GM23338 (cell line): ENCODE results near the gene BCAS1. TPM values are rescaled to one million over a fixed set of nuclear protein-coding genes. Genes with fewer than 3 reads are reported as not detected.

Experiments used
- ATAC-seq: fragments of 200-7000 bp; cut with Tn5 transposase; 3 replicates; pipeline ENCODE4 v1.9.1; 2020
- DNase-seq: peaks from one replicate; pipeline ENCODE4 v3.0.0-alpha.2; 2015; ENCODE audit warnings: low spot score
- H2AFZ ChIP-seq: fragments of 200-600 bp; sonication (generic); 2 replicates; pipeline ENCODE4 v1.8.0; 2016; ENCODE audit warnings: antibody characterized with exemption, mild to moderate bottlenecking, moderate library complexity
- H3F3A ChIP-seq: fragments of 200-600 bp; sonication (generic); replicated peaks from 2 replicates; pipeline ENCODE4 v1.8.0; 2017; ENCODE audit warnings: antibody characterized with exemption, mixed run types, low read depth
- H3K27ac ChIP-seq: fragments of 200-600 bp; sonication (generic); 2 replicates; pipeline ENCODE4 v1.6.1; 2016; ENCODE audit warnings: low read depth
- H3K27me3 ChIP-seq: fragments of 200-600 bp; sonication (generic); 2 replicates; pipeline ENCODE4 v1.8.0; 2016; ENCODE audit warnings: mild to moderate bottlenecking, mixed run types, moderate library complexity; ENCODE audit not compliant: insufficient read depth
- H3K36me3 ChIP-seq: fragments of 200-600 bp; sonication (generic); 2 replicates; pipeline ENCODE4 v1.8.0; 2016; ENCODE audit warnings: mild to moderate bottlenecking; ENCODE audit not compliant: insufficient read depth
- H3K4me1 ChIP-seq: fragments of 200-600 bp; sonication (generic); 2 replicates; pipeline ENCODE4 v1.8.0; 2016; ENCODE audit warnings: mild to moderate bottlenecking, moderate library complexity; ENCODE audit not compliant: insufficient read depth
- H3K4me2 ChIP-seq: fragments of 200-600 bp; sonication (generic); 2 replicates; pipeline ENCODE4 v1.7.1; 2017; ENCODE audit warnings: mixed run types
- H3K4me3 ChIP-seq: fragments of 200-600 bp; sonication (generic); 2 replicates; pipeline ENCODE4 v1.6.1; 2016; ENCODE audit warnings: mixed run types
- H3K79me2 ChIP-seq: fragments of 200-600 bp; sonication (generic); replicated peaks from 2 replicates; pipeline ENCODE4 v1.8.0; 2017; ENCODE audit warnings: mild to moderate bottlenecking; ENCODE audit not compliant: insufficient read depth
- H3K9me2 ChIP-seq: fragments of 200-600 bp; sonication (generic); 2 replicates; pipeline ENCODE4 v1.8.0; 2017; ENCODE audit not compliant: insufficient read depth
- H4K20me1 ChIP-seq: fragments of 200-600 bp; sonication (generic); replicated peaks from 2 replicates; pipeline ENCODE4 v1.8.0; 2017; ENCODE audit warnings: mild to moderate bottlenecking; ENCODE audit not compliant: insufficient read depth
- H3K27ac Mint-ChIP-seq: 2 replicates; pipeline ENCODE4 v1.8.0; 2020; ENCODE audit warnings: inconsistent platforms, mild to moderate bottlenecking, moderate library complexity, mixed read lengths
- H3K27me3 Mint-ChIP-seq: 3 replicates; pipeline ENCODE4 v1.8.0; 2022; ENCODE audit warnings: low read depth, mild to moderate bottlenecking, moderate library complexity, mixed read lengths, inconsistent platforms; ENCODE audit not compliant: insufficient read depth, poor library complexity
- H3K36me3 Mint-ChIP-seq: 3 replicates; pipeline ENCODE4 v1.8.0; 2021; ENCODE audit warnings: low read depth, mild to moderate bottlenecking, inconsistent platforms, moderate library complexity, mixed read lengths
- H3K4me1 Mint-ChIP-seq: 3 replicates; pipeline ENCODE4 v1.8.0; 2020; ENCODE audit warnings: mild to moderate bottlenecking, inconsistent platforms, mixed read lengths
- H3K4me3 Mint-ChIP-seq: 3 replicates; pipeline ENCODE4 v1.8.0; 2021; ENCODE audit warnings: moderate library complexity, mild to moderate bottlenecking, inconsistent platforms, mixed read lengths
- H3K9me3 Mint-ChIP-seq: 3 replicates; pipeline ENCODE4 v1.8.0; 2020; ENCODE audit warnings: moderate library complexity, mild to moderate bottlenecking, inconsistent platforms, mixed read lengths
- CREB1 ChIP-seq: fragments of 250-450 bp; sonication (Bioruptor Pico); IDR thresholded peaks from 2 replicates; pipeline ENCODE4 v1.5.0; 2020; ENCODE audit warnings: low read depth, mild to moderate bottlenecking, moderate library complexity
- EZH2 ChIP-seq: fragments of 200-600 bp; sonication (generic); IDR thresholded peaks from one replicate; pipeline ENCODE4 v1.8.0; 2017; ENCODE audit warnings: antibody characterized with exemption, mild to moderate bottlenecking, low read depth; ENCODE audit not compliant: unreplicated experiment
- EZH2phosphoT487 ChIP-seq: fragments of 200-600 bp; sonication (generic); IDR thresholded peaks from one replicate; pipeline ENCODE4 v1.8.1; 2018; ENCODE audit warnings: antibody characterized with exemption; ENCODE audit not compliant: unreplicated experiment
- JUNB ChIP-seq: IDR thresholded peaks from one replicate; pipeline ENCODE4 v1.6.1; 2016; ENCODE audit warnings: antibody characterized with exemption; ENCODE audit not compliant: unreplicated experiment
- NANOG ChIP-seq: IDR thresholded peaks from 2 replicates; pipeline ENCODE4 v1.6.1; 2016; ENCODE audit warnings: antibody characterized with exemption, borderline replicate concordance
- POLR2AphosphoS5 ChIP-seq: IDR thresholded peaks from 2 replicates; pipeline ENCODE4 v1.6.1; 2016; ENCODE audit warnings: antibody characterized with exemption, low read depth
- STAT1 ChIP-seq: IDR thresholded peaks from one replicate; pipeline ENCODE4 v1.6.1; 2016; ENCODE audit warnings: antibody characterized with exemption; ENCODE audit not compliant: unreplicated experiment
- ZNF331 ChIP-seq: fragments of 250-450 bp; sonication (Bioruptor Pico); IDR thresholded peaks from 2 replicates; pipeline ENCODE4 v1.5.0; 2020; ENCODE audit warnings: low read depth, mild to moderate bottlenecking, moderate library complexity
- polyA plus RNA-seq: library from polyadenylated mRNA; unstranded; fragments of >200 nt; fragmentation: Nextera tagmentation; extraction: Ambion mirVana; gene quantifications from 2 replicates; pipeline ENCODE4 v1.2.1, GENCODE V29; 2016
- total RNA-seq: library from RNA; depleted of rRNA; stranded (reverse); fragments of >200 nt; shearing (Covaris generic); gene quantifications from 2 replicates; pipeline ENCODE4 v1.2.3, GENCODE V29; 2014
- TF ChIP-seq, protein P1 (sequence below), 2 experiments: fragments of 200-600 bp in 1 of 2; sonication (generic) in 1 of 2; conservative IDR thresholded peaks; 2 replicates each; pipeline versions ENCODE4 v1.5.1 to v1.6.1; 2016 to 2017; ENCODE audit warnings: antibody characterized with exemption in 2 of 2, low read depth in 2 of 2, mild to moderate bottlenecking in 2 of 2, moderate library complexity in 1 of 2
- TF ChIP-seq, protein P2 (sequence below): IDR thresholded peaks from 2 replicates; pipeline ENCODE4 v1.6.1; 2016; ENCODE audit warnings: antibody characterized with exemption
- TF ChIP-seq, protein P3 (sequence below): fragments of 250-450 bp; sonication (Bioruptor Pico); IDR thresholded peaks from 2 replicates; pipeline ENCODE4 v1.5.0; 2020; ENCODE audit warnings: mild to moderate bottlenecking, moderate library complexity

The BCAS1 gene
- total and polyA plus RNA-seq, 2 experiments from 2014 or later = 0.17 to 0.19 TPM

DNA sequence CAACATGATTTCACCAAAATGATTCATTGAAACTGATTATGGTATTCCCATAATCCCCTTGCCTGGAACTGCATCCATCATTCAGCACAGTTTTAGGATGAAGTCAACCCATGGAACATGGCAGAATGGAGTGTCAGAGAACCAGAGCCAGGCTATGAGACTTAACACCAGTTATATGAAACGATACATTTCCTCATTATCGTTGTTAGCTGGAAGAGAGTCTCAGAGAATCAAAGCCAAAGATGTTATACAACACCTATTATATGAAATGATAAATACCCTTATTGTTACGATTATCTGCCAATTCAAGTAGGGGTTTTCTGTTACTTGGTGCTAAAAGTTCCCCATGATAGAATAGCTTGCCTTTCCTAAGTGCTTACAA is 131.2 kb downstream of the BCAS1 start:
- H3K27me3 Mint-ChIP-seq = peaks cover 5% of the 10 kb centered on the region
- Histone ChIP-seq H4K20me1 (no peaks in the 10 kb centered on the region), H3K4me3 (no peak overlapping the region), H3K27me3 (no peaks in the 10 kb centered on the region), H2AFZ (peak overlapping the region; percentile 15; the same call in 1 of the 2 replicates), H3K27ac (no peak overlapping the region), H3K4me2 (no peak overlapping the region), H3K36me3 (no peaks in the 10 kb centered on the region), H3F3A (no peaks in the 10 kb centered on the region), H3K4me1 (peaks cover 47% of the 10 kb centered on the region), H3K9me2 (no peaks in the 10 kb centered on the region), H3K79me2 (no peaks in the 10 kb centered on the region)
- no peak for TF ChIP-seq POLR2AphosphoS5
- TF ChIP-seq, protein P1, sequence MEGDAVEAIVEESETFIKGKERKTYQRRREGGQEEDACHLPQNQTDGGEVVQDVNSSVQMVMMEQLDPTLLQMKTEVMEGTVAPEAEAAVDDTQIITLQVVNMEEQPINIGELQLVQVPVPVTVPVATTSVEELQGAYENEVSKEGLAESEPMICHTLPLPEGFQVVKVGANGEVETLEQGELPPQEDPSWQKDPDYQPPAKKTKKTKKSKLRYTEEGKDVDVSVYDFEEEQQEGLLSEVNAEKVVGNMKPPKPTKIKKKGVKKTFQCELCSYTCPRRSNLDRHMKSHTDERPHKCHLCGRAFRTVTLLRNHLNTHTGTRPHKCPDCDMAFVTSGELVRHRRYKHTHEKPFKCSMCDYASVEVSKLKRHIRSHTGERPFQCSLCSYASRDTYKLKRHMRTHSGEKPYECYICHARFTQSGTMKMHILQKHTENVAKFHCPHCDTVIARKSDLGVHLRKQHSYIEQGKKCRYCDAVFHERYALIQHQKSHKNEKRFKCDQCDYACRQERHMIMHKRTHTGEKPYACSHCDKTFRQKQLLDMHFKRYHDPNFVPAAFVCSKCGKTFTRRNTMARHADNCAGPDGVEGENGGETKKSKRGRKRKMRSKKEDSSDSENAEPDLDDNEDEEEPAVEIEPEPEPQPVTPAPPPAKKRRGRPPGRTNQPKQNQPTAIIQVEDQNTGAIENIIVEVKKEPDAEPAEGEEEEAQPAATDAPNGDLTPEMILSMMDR (conservative IDR thresholded peaks at IDR 0.05; ENCODE audit: low read depth in 2 of 2) = no peak
- TF ChIP-seq ZNF331 (CRISPR knock-in tag) = no peak
- TF ChIP-seq NANOG = no peak
- no peak for TF ChIP-seq JUNB
- TF ChIP-seq STAT1 = no peak
- TF ChIP-seq EZH2phosphoT487 = no peak
- no peak for TF ChIP-seq CREB1 (CRISPR knock-in tag)
- H3K36me3 Mint-ChIP-seq = no peaks in the 10 kb centered on the region
- no peak overlapping the region for H3K4me3 Mint-ChIP-seq
- ATAC-seq (no peak), DNase-seq (no peak)
- H3K27ac Mint-ChIP-seq = peak overlapping the region; percentile 76; the same call in 1 of the 2 replicates
- H3K4me1 Mint-ChIP-seq = peaks cover 62% of the 10 kb centered on the region
- H3K9me3 Mint-ChIP-seq = no peaks in the 10 kb centered on the region

DNA sequence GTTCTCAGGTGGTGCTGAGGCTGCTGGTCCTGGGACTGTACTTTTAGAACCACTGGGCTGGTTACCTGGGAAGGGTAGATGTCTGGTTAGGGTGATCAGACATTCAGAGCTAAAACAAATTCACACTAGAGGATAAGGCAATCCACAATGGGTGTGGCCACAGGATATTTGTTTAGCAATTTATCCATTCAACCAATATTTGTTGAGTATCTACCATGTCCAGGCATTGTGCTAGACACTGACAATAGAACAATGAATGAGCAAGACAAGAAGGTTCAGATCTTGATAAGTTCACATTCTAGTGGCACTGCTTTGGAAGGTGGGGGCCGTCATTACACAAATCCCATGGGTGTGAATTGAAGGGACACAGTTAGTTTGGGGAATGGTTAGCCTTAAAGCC is 131.7 kb downstream of the BCAS1 start:
- Histone ChIP-seq H3K4me1 (peaks cover 50% of the 10 kb centered on the region), H3K27ac (no peak overlapping the region)
- ATAC-seq = no peak
- TF ChIP-seq NANOG (no peak), POLR2AphosphoS5 (no peak), JUNB (no peak), ZNF331 (CRISPR knock-in tag) (no peak), EZH2 (no peak), EZH2phosphoT487 (no peak)
- TF ChIP-seq, protein P2, sequence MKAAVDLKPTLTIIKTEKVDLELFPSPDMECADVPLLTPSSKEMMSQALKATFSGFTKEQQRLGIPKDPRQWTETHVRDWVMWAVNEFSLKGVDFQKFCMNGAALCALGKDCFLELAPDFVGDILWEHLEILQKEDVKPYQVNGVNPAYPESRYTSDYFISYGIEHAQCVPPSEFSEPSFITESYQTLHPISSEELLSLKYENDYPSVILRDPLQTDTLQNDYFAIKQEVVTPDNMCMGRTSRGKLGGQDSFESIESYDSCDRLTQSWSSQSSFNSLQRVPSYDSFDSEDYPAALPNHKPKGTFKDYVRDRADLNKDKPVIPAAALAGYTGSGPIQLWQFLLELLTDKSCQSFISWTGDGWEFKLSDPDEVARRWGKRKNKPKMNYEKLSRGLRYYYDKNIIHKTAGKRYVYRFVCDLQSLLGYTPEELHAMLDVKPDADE = no peak
- TF ChIP-seq, protein P3, sequence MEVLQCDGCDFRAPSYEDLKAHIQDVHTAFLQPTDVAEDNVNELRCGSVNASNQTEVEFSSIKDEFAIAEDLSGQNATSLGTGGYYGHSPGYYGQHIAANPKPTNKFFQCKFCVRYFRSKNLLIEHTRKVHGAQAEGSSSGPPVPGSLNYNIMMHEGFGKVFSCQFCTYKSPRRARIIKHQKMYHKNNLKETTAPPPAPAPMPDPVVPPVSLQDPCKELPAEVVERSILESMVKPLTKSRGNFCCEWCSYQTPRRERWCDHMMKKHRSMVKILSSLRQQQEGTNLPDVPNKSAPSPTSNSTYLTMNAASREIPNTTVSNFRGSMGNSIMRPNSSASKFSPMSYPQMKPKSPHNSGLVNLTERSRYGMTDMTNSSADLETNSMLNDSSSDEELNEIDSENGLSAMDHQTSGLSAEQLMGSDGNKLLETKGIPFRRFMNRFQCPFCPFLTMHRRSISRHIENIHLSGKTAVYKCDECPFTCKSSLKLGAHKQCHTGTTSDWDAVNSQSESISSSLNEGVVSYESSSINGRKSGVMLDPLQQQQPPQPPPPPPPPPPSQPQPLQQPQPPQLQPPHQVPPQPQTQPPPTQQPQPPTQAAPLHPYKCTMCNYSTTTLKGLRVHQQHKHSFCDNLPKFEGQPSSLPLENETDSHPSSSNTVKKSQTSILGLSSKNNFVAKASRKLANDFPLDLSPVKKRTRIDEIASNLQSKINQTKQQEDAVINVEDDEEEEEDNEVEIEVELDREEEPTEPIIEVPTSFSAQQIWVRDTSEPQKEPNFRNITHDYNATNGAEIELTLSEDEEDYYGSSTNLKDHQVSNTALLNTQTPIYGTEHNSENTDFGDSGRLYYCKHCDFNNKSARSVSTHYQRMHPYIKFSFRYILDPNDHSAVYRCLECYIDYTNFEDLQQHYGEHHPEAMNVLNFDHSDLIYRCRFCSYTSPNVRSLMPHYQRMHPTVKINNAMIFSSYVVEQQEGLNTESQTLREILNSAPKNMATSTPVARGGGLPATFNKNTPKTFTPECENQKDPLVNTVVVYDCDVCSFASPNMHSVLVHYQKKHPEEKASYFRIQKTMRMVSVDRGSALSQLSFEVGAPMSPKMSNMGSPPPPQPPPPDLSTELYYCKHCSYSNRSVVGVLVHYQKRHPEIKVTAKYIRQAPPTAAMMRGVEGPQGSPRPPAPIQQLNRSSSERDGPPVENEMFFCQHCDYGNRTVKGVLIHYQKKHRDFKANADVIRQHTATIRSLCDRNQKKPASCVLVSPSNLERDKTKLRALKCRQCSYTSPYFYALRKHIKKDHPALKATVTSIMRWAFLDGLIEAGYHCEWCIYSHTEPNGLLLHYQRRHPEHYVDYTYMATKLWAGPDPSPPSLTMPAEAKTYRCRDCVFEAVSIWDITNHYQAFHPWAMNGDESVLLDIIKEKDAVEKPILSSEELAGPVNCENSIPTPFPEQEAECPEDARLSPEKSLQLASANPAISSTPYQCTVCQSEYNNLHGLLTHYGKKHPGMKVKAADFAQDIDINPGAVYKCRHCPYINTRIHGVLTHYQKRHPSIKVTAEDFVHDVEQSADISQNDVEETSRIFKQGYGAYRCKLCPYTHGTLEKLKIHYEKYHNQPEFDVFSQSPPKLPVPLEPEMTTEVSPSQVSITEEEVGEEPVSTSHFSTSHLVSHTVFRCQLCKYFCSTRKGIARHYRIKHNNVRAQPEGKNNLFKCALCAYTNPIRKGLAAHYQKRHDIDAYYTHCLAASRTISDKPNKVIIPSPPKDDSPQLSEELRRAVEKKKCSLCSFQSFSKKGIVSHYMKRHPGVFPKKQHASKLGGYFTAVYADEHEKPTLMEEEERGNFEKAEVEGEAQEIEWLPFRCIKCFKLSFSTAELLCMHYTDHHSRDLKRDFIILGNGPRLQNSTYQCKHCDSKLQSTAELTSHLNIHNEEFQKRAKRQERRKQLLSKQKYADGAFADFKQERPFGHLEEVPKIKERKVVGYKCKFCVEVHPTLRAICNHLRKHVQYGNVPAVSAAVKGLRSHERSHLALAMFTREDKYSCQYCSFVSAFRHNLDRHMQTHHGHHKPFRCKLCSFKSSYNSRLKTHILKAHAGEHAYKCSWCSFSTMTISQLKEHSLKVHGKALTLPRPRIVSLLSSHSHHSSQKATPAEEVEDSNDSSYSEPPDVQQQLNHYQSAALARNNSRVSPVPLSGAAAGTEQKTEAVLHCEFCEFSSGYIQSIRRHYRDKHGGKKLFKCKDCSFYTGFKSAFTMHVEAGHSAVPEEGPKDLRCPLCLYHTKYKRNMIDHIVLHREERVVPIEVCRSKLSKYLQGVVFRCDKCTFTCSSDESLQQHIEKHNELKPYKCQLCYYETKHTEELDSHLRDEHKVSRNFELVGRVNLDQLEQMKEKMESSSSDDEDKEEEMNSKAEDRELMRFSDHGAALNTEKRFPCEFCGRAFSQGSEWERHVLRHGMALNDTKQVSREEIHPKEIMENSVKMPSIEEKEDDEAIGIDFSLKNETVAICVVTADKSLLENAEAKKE = no peak

More for the DNA sequence above, 131.7 kb downstream of the BCAS1 start:
- Histone ChIP-seq H3K9me2 (no peaks in the 10 kb centered on the region), H3K36me3 (no peaks in the 10 kb centered on the region), H3K79me2 (no peaks in the 10 kb centered on the region), H3K4me3 (no peak overlapping the region), H2AFZ (no peak overlapping the region), H3F3A (no peaks in the 10 kb centered on the region), H3K4me2 (no peak overlapping the region), H3K27me3 (no peaks in the 10 kb centered on the region), H4K20me1 (no peaks in the 10 kb centered on the region)
- DNase-seq = no peak
- H3K27ac Mint-ChIP-seq = no peak overlapping the region
- H3K36me3 Mint-ChIP-seq = no peaks in the 10 kb centered on the region
- H3K4me1 Mint-ChIP-seq = peaks cover 62% of the 10 kb centered on the region
- H3K4me3 Mint-ChIP-seq = no peak overlapping the region
- peaks cover 5% of the 10 kb centered on the region for H3K27me3 Mint-ChIP-seq
- H3K9me3 Mint-ChIP-seq = no peaks in the 10 kb centered on the region
